ENCODE data around the gene CAPZA3.
"Not testable (repeated sequence)": the region's sequence is repeated elsewhere in the genome, so short reads cannot be mapped to it uniquely, and the experiment has no call there.

The CAPZA3 gene, protein sequence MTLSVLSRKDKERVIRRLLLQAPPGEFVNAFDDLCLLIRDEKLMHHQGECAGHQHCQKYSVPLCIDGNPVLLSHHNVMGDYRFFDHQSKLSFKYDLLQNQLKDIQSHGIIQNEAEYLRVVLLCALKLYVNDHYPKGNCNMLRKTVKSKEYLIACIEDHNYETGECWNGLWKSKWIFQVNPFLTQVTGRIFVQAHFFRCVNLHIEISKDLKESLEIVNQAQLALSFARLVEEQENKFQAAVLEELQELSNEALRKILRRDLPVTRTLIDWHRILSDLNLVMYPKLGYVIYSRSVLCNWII

DNA sequence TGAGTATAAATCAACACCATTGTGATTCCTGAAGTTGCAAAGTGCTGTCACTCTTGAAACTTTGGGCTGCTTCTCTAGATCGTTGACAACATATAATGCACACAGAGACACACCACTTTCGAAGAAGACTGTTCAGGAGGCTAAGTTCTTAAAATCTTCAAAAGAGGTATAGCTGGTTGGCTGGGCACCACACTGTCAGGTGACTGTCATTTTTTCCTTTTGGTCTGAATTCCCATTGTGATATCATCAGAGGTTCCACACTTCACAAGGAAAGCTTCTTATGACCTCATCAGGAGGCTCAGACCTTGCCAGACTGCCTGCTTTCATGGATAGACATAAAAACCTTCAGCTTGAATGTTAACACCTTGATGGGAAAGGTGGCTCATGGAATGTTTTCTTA lies at the start of gene CAPZA3, which contains the start of gene PLCZ1:
TSS of gene CAPZA3 (plus strand) at position 301 of the 400 bp plus-strand sequence. CDS start 150 bp downstream, outside the sequence.
TSS of gene PLCZ1 (minus strand) at position 194 of the 400 bp plus-strand sequence. CDS start 641 bp downstream, outside the sequence.
- Histone ChIP-seq H3K27me3 (ENCODE audit: low read length) (no peaks in the 10 kb centered on the region), H3K9me3 (ENCODE audit: insufficient read depth, low read length) (peaks cover 5% of the 10 kb centered on the region; the same call in 1 of the 2 replicates), H3K4me2 (ENCODE audit: low read depth, low read length, poor library complexity, severe bottlenecking) (no peak within 1 kb of the TSS), H3F3A (ENCODE audit: insufficient read depth) (no peaks in the 10 kb centered on the region), H2AFZ (ENCODE audit: low read depth, low read length, severe bottlenecking) (no peak within 1 kb of the TSS), H3K27ac (ENCODE audit: low read depth, low read length) (no peak within 1 kb of the TSS), H3K79me2 (ENCODE audit: insufficient read depth, low read length) (no peaks in the 10 kb centered on the region), H3K9ac (ENCODE audit: low read length) (no peak within 1 kb of the TSS), H3K9me2 (replicated peaks; ENCODE audit: insufficient read depth, low read length) (no peaks in the 10 kb centered on the region), H3K36me3 (ENCODE audit: low read length) (no peaks in the 10 kb centered on the region), H3K4me3 (ENCODE audit: insufficient read depth, low read length, poor library complexity, severe bottlenecking) (no peak within 1 kb of the TSS), H4K20me1 (ENCODE audit: low read depth, low read length) (no peaks in the 10 kb centered on the region)
- TF ChIP-seq EZH2phosphoT487 (conservative IDR thresholded peaks at IDR 0.05; ENCODE audit: low read length): no peak
- TF ChIP-seq, protein P1, sequence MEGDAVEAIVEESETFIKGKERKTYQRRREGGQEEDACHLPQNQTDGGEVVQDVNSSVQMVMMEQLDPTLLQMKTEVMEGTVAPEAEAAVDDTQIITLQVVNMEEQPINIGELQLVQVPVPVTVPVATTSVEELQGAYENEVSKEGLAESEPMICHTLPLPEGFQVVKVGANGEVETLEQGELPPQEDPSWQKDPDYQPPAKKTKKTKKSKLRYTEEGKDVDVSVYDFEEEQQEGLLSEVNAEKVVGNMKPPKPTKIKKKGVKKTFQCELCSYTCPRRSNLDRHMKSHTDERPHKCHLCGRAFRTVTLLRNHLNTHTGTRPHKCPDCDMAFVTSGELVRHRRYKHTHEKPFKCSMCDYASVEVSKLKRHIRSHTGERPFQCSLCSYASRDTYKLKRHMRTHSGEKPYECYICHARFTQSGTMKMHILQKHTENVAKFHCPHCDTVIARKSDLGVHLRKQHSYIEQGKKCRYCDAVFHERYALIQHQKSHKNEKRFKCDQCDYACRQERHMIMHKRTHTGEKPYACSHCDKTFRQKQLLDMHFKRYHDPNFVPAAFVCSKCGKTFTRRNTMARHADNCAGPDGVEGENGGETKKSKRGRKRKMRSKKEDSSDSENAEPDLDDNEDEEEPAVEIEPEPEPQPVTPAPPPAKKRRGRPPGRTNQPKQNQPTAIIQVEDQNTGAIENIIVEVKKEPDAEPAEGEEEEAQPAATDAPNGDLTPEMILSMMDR (IDR thresholded peaks at IDR 0.05; ENCODE audit: insufficient read depth, low read length, poor library complexity, severe bottlenecking): no peak

DNA sequence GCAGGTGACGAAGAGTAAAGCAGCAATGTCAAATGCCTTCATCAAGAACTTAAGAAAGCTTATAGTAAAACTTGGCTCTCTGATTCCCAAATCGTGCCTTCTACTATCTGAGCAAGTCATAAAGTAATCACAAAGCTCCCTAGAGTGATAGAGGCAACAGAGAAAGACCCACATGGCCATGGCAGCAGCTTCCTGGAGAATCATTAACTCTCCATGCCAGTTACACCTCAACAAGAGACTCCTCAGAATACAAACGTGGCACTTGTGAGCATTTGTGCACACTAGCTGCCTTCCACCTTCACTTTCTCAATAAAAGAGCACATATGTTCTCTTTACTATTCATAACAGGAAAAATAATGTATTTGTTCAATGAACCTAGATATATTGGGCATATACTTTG lies 48.1 kb upstream of the CAPZA3 start:
- Histone ChIP-seq H3K9me2 (replicated peaks; ENCODE audit: insufficient read depth, low read length) (no peaks in the 10 kb centered on the region), H4K20me1 (ENCODE audit: low read depth, low read length) (no peaks in the 10 kb centered on the region), H3K9ac (ENCODE audit: low read length) (no peak overlapping the region), H3K4me2 (ENCODE audit: low read depth, low read length, poor library complexity, severe bottlenecking) (no peak overlapping the region), H3K36me3 (ENCODE audit: low read length) (no peaks in the 10 kb centered on the region), H3K79me2 (ENCODE audit: insufficient read depth, low read length) (no peaks in the 10 kb centered on the region), H3K27ac (ENCODE audit: low read depth, low read length) (no peak overlapping the region), H3K9me3 (ENCODE audit: insufficient read depth, low read length) (no peaks in the 10 kb centered on the region), H3F3A (ENCODE audit: insufficient read depth) (no peaks in the 10 kb centered on the region), H3K4me3 (ENCODE audit: insufficient read depth, low read length, poor library complexity, severe bottlenecking) (no peak overlapping the region), H3K27me3 (ENCODE audit: low read length) (no peaks in the 10 kb centered on the region), H2AFZ (ENCODE audit: low read depth, low read length, severe bottlenecking) (no peak overlapping the region)
- TF ChIP-seq EZH2phosphoT487 (conservative IDR thresholded peaks at IDR 0.05; ENCODE audit: low read length): no peak
- TF ChIP-seq, protein P1 (IDR thresholded peaks at IDR 0.05; ENCODE audit: insufficient read depth, low read length, poor library complexity, severe bottlenecking): no peak

DNA sequence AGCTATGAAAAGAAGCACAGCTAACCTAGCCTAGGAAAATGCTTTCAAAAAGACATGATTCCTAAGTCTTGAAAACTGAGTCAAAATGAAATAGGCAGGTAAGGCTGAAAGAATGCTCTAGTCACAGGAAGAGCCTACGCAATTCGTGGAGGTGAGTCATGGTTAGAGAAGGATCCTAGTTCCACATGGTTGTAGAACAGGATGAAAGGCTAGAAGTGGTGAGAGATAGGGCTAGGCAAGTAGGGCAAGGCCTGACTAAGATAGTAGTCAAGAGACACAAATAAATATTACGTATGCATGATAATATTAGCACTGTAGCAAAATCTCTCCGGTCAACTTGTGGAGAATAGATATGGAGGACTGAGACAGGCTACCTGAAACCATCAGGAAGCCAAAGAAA lies 47.3 kb upstream of the CAPZA3 start:
- H3K4me2 ChIP-seq (ENCODE audit: low read depth, low read length, poor library complexity, severe bottlenecking): no peak overlapping the region
- H3K27me3 ChIP-seq (ENCODE audit: low read length): no peaks in the 10 kb centered on the region
- no peak overlapping the region for H3K9ac ChIP-seq (ENCODE audit: low read length)
- no peak overlapping the region for H2AFZ ChIP-seq (ENCODE audit: low read depth, low read length, severe bottlenecking)
- no peak overlapping the region for H3K4me3 ChIP-seq (ENCODE audit: insufficient read depth, low read length, poor library complexity, severe bottlenecking)
- H3K27ac ChIP-seq (ENCODE audit: low read depth, low read length): no peak overlapping the region
- no peaks in the 10 kb centered on the region for H3K9me3 ChIP-seq (ENCODE audit: insufficient read depth, low read length)
- H4K20me1 ChIP-seq (ENCODE audit: low read depth, low read length): no peaks in the 10 kb centered on the region
- H3K79me2 ChIP-seq (ENCODE audit: insufficient read depth, low read length): no peaks in the 10 kb centered on the region
- no peaks in the 10 kb centered on the region for H3K9me2 ChIP-seq (replicated peaks; ENCODE audit: insufficient read depth, low read length)
- TF ChIP-seq, protein P1 (IDR thresholded peaks at IDR 0.05; ENCODE audit: insufficient read depth, low read length, poor library complexity, severe bottlenecking): no peak
- no peak for TF ChIP-seq EZH2phosphoT487 (conservative IDR thresholded peaks at IDR 0.05; ENCODE audit: low read length)
- no peaks in the 10 kb centered on the region for H3K36me3 ChIP-seq (ENCODE audit: low read length)
- no peaks in the 10 kb centered on the region for H3F3A ChIP-seq (ENCODE audit: insufficient read depth)

DNA sequence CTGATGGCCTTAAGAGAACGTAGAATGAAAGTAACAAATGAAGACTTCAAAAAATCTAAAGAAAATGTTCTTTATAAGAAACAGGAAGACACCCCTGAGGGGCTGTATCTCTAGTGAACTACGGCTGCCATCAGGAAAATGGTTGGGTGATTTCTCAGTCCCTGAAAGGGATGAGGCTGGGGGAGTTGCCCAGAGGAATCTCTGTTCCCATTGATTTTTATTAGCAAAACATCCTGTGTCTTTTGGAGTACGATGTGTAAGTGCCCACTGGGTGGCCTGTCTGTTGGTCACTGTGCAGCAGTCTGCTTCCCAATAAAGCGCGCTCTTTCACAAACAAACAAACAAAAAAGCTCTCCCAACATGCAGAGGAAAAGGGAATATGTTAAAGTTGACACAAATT lies 43.9 kb upstream of the CAPZA3 start:
- H4K20me1 ChIP-seq (ENCODE audit: low read depth, low read length); H3K9me3 ChIP-seq (ENCODE audit: insufficient read depth, low read length); H3K9ac ChIP-seq (ENCODE audit: low read length); H3K27me3 ChIP-seq (ENCODE audit: low read length); H3K9me2 ChIP-seq (replicated peaks; ENCODE audit: insufficient read depth, low read length); H3F3A ChIP-seq (ENCODE audit: insufficient read depth); H3K36me3 ChIP-seq (ENCODE audit: low read length); H3K79me2 ChIP-seq (ENCODE audit: insufficient read depth, low read length); H3K27ac ChIP-seq (ENCODE audit: low read depth, low read length); H3K4me2 ChIP-seq (ENCODE audit: low read depth, low read length, poor library complexity, severe bottlenecking); H2AFZ ChIP-seq (ENCODE audit: low read depth, low read length, severe bottlenecking); H3K4me3 ChIP-seq (ENCODE audit: insufficient read depth, low read length, poor library complexity, severe bottlenecking): not testable (repeated sequence)
